GM12865 (cell line): Measurements from ENCODE around the gene HLA-DQA1.

Source experiments
- DNase-seq: peaks from one replicate; pipeline ENCODE4 v3.0.0; 2010; ENCODE audit warnings: low read depth
- H3K4me3 ChIP-seq: 2 replicates; pipeline ENCODE4 v1.5.1; 2011; ENCODE audit warnings: mild to moderate bottlenecking, low read depth, low read length, control low read depth
- CTCF ChIP-seq: IDR thresholded peaks from 2 replicates; pipeline ENCODE4 v1.5.1; 2011; ENCODE audit warnings: low read length, control low read depth, low read depth, inconsistent platforms; ENCODE audit not compliant: insufficient read depth; ENCODE audit errors: missing control alignments

The HLA-DQA1 gene

GRCh38 chr6:32621372-32621771 is 15.8 kb upstream of the HLA-DQA1 start:
- no peak for TF ChIP-seq CTCF
- DNase-seq, result no peak
- H3K4me3 ChIP-seq, result no peak overlapping the region

- H3K4me3 ChIP-seq, result peak overlapping the region; percentile 23
- DNase-seq, result peak; percentile 94
Measured at GRCh38 chr6:32622545-32623401, 14.4 kb upstream of the HLA-DQA1 start.

GRCh38 chr6:32623693-32624092 is 13.5 kb upstream of the HLA-DQA1 start:
- peak overlapping the region; percentile 23; the same call in 1 of the 2 replicates for H3K4me3 ChIP-seq
- no peak for TF ChIP-seq CTCF
- peak; percentile 61 for DNase-seq

More at GRCh38 chr6:32622545-32623401, 14.4 kb upstream of the HLA-DQA1 start:
- TF ChIP-seq CTCF, result peak; percentile 70

GRCh38 chr6:32624565-32624964 is 12.6 kb upstream of the HLA-DQA1 start:
- no peak overlapping the region for H3K4me3 ChIP-seq
- no peak for DNase-seq
- no peak for TF ChIP-seq CTCF

GRCh38 chr6:32625137-32625536 is 12.1 kb upstream of the HLA-DQA1 start:
- no peak overlapping the region for H3K4me3 ChIP-seq
- no peak for TF ChIP-seq CTCF
- DNase-seq, result no peak

GRCh38 chr6:32627249-32627648 is 10.0 kb upstream of the HLA-DQA1 start:
- H3K4me3 ChIP-seq, result peak overlapping the region; percentile 27
- no peak for TF ChIP-seq CTCF
- DNase-seq, result no peak
